GOT3 (cell line): ENCODE data around the gene TPD52L1.
"Not testable (repeated sequence)": the region's sequence is repeated elsewhere in the genome, so short reads cannot be mapped to it uniquely, and the experiment has no call there.

Experiments
- DNase-seq: peaks from one replicate; lab custom pipeline; 2025; ENCODE audit warnings: mixed read lengths; lab: John Stamatoyannopoulos, UW

Gene TPD52L1

DNA sequence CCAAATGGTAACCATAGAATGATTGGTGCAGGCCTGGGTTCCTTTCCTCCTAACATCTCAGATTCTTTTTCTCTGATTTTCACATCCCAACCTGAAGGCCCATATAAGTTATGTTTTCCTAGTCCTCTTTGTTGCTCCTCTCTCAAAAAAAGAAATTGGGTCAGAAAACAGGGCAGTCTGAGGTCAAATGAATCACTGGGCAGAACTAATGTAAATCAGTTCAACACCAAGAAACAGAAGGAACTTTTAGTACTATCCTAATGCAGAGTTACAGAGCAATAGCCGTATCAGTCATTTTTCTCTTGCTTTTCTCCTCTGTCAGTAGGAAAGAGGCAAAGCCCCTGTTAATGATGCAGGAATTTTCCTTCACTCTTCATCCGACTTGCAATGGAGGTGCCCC is 11.0 kb upstream of the TPD52L1 start:
- no peak for DNase-seq

DNA sequence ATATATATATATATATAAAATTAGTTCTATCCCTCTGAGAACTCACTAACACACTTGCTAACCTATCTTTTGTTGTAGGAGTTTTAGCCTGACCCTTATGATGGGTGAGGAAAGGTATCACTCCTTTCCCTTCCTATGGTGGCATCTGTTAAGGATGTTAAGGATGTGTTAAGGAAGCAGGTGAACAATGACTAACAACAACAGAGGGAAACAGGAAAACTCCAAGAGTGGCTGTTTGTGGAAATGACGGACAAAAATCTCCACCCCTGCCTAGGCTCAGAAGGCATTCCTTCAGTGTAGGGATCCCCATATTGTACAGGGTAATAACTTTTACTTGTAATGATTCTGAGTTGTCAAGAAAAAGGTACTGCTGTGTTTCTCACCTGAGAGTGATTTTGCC is 8.8 kb upstream of the TPD52L1 start:
- DNase-seq: no peak

DNA sequence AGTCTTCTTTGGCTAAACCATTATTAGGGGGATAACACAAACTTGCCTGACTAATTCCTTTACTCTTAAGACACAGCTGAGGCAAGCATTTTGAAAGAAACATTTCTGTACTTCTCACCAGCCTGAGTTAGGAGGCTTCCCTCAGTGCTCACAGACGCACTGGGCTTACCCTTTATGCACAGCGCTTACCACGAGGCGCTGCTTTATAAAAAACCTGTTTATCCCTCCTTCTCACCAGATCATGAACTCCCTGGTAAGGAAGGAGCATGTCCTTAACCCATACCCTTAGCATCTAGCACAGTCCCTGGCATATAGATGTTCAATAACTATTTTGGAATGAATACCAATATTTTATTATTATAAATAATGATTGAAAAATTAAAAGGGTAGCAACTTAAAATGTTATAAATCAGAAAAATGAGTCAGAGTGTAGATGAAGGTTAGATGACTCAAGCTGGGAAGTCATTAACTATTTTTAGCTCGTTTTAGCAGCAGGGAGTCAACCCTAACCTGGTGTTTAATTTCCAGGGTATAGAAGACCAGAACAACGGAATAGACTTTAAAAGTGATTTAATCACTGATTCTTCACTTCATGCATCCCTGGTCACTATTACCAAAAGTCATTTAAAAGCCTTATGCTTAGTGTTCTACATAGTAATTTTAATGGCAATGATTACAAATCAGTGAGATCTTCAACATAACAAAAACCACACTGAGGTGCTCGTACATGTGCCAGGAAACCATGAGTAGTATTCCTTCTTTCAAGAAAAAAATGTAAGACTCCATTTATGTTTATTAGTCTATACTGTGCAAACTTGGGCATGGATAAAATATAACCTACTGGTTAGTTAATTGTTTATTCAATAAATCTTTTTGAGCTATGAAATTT is 4.1 kb upstream of the TPD52L1 start:
- no peak for DNase-seq

DNA sequence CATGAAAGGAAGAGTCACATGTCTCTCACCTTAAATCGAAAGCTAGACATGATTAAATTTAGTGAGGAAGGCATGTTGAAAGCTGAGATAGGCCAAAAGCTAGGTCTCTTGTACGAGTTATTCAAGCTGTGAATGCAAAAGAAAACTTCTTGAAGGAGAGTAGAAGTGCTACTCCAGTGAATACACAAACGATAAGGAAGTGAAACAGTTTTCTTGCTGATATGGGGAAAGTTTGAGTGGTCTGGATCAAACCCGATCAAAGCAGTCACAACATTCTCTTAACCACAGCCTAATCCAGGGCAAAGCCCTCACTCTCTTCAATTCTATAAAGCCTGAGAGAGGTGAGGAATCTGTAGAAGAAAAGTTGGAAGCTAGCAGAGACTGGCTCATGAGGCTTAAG is 1.9 kb upstream of the TPD52L1 start:
- DNase-seq: no peak

DNA sequence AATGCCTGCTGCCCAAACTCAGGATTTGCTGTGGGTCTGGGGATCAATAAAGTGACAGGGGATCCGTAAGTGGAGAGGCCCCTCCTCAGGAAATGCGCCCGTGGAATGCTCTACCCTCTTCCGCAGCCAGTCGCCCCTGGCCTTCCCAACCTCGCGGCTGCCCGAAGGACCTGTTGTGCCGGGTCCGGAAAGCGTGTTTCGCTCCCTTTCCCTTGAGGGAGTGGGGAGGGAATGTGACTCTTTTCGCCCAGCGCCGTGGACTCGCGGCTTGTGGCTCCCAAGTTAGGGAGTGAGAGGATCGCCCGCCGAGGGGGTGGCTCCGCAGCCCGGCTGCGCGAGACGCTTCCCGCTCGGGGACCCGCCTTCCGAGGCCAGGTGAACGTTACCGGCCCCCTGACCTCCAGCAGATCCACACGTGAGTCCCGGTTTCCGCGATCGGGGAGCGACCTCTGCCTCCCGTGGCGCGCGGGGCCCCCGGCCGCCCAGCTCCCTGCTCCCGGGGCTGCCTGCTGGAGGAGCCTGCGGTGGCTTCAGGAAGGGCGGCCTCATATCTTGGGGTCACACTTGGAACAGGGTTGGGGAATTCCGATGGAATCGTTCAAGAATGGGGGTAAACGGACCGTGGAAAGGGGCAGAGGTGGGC is 666 bp downstream of the TPD52L1 start:
- no peak for DNase-seq

DNA sequence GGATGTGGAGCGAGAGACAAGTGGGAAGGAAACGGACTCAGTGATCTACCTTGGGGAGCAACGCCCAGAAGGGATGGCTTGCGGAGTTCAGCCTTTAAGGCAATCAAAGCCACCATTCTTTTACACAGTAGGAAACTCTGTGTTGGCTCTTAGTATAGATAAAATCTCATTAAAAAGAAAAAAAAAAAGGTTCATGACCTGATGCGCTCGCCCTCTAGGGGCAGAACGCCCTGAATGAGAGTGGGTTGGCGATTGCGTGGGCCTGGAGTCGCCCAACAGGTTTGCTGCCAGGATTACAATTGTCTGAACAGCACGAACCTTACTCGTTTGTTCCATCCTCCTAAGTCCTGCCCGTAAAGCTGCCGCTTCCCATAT is 1.2 kb downstream of the TPD52L1 start:
- no peak for DNase-seq

DNA sequence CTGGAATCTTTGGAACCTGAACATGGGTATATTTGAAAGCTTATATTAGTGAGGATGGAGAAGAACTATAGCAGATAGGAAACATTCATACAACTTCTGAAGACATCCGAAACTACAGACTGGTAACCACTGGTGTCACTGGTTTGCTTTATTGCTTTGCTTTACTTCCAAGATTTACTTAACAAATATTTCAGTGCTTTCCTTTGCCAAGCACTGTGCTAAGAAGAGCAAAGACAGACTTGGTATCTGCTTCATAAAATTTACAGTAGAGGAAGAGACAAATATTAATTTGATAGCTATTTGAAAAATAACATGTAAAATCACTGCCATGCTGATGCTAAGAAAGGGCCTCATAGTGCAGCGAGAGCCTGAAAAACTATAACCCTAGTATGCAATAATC is 1.8 kb downstream of the TPD52L1 start:
- no peak for DNase-seq

DNA sequence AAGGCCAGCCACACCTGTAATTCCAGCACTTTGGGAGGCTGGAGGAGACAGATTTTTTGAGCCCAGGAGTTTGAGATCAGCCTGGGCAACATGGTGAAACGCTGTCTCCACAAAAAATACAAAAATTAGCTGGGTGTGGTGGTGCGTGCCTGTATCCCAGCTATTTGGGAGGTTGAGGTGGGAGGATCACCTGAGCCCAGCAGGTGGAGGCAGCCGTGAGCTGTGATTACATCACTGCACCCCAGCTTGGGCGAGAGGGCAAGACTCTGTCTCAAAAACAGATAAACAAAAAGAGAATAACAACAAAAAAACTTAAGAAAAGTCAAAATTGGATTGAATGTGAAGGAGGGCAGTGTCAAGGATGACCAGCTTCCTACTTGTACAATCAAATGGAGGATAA is 2.9 kb downstream of the TPD52L1 start:
- DNase-seq: no peak

DNA sequence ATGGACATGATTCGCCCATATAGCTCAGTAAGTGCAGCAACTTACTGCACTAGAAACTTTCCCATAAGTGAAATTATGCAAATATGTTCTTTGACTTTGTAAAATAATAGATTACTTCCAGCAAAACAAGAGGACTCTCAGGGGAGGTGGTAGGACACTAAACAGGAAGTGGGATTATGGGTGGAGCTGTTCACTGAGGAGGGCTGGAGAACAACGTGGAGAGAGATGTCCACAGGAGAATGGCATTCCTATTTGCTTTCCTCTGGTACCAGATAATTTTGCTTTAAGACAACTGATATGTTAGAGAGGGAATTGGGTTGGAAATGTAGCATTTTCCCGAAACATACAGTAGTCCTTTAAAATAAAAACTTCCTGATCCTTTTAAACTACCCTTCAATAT is 3.7 kb downstream of the TPD52L1 start:
- no peak for DNase-seq

DNA sequence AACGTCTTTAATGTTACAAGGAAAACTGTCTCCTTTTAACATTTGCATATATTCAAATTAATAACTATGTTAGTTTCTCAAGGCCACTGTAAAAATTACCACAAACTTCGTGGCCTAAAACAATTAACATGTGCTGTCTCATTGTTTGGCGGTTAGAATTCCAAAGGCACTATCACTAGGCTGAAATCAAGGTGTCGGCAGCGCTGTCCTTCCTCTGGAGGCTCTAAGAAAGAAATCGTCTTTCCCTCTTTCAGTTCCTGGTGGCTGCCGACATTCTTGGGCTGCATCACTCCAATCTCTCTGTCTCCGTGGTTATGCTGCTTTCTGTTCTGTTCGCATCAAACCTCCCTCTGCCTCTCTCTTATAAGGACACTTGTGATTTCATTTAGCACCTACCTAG is 4.2 kb downstream of the TPD52L1 start:
- DNase-seq: no peak

DNA sequence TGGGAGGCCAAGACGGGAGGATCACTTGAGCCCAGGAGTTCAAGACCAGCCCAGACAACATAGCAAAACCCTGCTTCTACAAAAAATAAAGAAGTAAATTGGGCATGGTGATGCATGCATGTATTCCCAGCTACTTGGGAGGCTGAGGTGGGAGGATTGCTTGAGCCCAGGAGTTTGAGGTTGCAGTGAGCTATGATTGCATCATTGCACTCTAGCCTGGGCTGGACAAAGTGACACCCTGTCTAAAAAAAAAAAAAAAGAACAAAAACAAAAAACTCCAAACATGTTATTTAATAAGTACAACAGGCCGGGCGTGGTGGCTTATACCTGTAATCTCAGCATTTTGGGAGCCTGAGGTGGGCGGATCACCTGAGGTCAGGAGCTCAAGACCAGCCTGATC is 9.8 kb downstream of the TPD52L1 start:
- DNase-seq: not testable (repeated sequence)

DNA sequence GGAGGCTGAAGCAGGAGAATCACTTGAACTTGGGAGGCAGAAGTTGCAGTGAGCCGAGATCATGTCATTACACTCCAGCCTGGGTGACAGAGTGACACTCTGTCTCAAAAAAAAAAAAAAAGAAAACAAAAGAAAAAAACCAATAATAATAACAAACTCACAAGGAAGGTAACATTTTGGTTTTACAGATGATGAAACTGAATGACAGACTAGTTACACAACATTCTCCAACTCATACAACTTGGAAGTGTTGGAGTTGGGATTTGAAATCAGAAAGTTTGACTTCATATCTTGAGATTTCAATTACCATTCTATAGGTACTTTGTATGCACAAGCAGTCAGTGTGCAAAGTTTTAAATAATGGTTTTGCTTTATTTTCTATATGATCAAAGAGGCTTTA is 10.2 kb downstream of the TPD52L1 start:
- no peak for DNase-seq

DNA sequence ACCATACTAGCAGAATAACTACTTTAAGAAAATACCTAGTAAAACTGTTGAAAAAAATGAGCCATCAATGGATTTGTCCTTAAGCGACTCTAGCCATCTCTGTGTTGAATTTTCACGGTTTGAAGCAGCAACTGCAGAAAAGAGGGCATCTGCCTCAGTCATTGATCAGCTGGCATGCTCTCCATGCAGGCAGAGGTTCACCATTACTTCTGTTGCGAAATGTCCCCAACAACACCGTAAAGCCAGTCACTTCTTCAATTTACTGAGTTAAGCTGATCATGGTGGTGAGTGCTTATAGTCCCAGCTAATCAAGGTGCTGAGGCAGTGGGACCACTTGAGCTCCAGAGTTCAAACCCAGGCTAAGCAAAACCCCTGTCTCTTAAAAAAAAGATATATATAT is 11.1 kb downstream of the TPD52L1 start:
- no peak for DNase-seq

DNA sequence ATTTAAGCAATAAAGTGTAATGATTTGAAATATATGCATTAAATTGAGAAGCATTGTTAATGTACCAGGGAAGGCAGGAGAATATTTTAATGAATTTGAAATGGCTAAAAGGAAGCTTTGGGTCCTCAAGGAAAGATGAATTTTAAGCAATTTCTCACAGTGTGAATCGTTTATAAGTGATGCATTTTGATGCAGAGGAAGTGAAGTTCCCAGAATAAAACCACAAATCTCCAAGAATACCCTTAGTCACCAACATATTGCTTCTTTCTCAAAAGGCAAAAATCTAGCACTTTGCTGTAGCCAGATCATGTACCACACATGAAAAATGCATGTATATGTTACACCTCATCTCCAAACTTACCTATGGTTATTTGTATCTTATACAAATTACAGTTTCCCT is 11.7 kb downstream of the TPD52L1 start:
- no peak for DNase-seq

DNA sequence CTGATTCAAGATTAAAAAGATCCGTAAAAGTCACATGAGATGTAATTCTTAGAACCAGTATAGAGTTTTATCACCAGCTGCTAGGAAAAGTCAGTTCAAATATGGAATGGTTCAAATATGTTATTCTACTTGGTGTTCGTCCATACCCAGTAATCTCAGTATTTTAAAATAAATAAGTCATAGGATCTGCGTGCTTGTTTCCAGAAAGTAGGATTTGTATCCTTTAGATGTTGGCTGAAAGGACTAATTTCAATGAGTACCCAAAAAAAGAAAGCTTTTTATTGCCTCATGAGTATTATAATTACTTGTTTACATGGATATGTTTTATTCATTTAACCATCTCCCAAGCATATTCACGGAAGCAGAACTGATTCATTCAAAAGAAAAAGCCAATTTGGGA is 12.2 kb downstream of the TPD52L1 start:
- no peak for DNase-seq

DNA sequence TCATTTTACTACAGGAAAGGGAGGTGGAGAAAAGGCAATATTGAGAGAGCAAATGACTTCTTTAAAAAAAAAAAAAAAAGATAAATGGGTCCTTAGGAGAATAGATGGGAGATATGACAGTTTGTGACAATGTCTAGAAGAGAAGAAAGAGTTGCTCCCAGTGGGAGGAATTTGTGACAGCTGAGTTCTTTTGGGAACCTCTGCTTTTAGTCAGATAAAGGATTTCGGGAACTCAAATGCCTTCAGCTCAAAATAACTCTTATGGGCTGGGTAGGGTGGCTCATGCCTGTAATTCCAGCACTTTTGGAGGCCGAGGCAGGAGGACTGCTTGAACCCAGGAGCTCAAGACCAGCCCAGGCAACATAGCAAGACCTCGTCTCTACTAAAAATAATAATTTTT is 13.1 kb downstream of the TPD52L1 start:
- no peak for DNase-seq

DNA sequence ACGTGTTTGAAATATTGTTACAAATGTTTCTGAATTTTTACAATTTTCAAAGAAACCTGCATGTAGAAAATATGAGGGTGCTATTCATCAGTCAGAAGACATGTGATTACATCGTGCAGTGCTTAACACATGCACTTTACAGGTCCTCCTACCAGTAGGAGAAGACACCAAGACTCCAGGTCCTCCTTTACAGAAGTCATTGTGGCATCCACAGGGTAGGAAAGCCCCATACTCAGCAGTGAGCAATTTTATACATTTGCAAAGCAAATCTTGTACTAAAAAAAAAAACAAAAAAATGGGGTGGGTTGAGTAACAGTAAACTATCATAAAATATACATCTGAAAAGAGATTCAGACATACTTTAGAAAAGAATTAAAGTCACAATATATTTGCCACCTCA is 14.0 kb downstream of the TPD52L1 start:
- DNase-seq: no peak

DNA sequence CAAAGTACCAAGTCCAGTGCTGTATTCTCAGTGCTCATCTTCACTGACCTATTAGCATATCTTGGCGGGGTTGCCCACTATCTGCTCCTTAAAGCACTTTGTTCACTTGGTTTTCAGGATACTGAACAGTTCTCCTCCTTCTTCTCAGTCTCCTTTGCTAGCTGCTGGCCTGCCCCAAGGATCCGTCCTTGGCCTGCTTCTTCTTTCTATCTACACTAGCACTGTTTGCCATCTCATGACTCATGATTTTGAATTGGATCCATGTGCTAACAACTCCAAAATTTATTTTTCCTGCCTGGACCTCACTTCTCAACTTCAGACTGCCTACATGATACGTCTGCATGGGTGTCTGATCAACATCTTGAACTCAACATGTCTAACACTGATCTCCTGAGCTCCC is 15.5 kb downstream of the TPD52L1 start:
- DNase-seq: no peak

DNA sequence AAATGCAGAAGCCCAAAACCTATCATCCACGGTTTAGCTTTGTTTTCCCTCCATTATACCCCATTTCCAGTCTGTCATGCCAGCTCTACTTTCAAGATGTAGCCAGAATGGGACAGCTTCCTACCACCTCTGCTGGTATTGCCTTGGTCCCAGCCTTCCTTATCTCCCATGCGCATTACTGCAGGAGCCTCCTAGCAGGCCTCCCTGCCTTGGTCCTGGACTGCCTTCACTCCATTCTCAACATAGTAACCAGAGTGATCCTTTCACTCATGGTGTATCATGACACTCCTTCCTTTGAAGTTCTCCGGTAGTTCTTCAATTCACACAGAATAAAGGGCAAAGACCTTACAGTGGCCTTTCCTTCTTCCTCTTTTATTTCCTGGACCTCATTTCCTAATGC is 15.9 kb downstream of the TPD52L1 start:
- DNase-seq: no peak

DNA sequence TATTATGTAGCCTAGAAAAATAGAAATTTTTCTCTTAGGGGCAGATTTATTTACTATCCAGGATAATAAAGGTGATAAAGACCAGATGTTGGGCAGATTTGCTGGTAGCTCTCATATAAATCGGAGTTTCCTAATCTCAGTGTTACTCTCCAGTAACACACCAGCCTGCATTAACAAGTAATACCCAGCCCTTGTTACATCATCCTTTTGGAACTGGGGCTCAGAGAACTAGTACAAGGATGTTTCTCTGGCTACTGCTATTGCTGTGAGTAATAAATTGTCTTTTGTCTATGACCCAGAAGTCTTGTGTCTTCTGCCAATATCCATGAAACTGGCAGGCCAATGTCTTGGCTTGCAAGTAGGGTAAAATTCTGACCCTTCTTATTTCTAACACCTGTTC is 16.8 kb downstream of the TPD52L1 start:
- no peak for DNase-seq

DNA sequence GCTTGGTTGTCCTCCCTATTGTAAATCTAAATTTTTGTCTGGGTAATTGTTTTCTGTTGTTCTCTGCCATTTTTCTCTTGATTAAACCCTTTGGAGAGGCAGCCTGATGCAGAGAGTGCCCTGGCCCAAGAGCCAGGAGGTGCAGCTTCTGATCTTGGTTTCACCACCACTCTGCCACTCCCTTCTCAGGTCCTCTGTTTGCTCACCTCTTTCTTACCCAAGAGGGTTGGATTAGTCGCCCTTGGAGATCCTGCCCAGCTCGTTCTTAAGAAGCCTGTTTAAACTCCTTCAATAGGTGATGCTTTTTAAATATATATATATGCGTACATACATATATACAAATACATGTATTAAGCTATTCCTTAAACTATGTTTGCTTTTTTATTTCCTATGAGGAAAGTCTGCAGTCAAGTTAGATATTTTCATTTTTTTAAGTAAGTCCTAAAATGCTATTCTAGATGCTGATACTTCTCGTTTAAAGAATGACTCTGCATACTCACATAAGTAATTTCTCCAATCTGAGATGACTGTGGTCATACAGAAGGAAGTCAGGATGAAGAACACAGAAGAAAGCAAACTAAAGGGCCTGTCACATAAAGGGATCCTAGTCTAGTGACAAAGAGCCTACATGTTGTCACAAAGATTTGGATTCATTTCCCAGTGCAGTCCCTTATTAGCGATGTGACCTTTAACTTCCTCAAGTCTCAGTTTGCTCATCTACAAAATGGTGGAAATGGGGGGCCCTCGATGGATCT is 19.9 kb downstream of the TPD52L1 start:
- DNase-seq: no peak

DNA sequence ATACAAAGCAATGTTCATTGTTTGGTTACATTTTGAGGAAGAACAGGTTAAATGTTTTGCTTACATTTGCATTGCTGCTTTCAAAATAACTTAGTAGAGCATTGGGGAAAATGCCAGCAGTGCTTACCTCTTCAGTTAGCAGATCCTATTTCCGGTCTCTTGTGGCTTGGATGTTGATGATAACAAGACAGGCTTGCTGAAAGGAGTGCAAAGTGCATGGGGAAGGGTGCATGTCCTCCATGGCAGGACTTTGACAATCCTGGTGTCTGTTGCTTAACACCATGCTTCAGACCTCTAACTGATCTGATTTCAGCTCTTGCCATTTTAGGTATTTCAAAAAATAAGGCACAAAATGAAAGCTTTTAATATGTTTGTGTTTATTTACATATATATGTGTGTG is 21.1 kb downstream of the TPD52L1 start:
- no peak for DNase-seq

DNA sequence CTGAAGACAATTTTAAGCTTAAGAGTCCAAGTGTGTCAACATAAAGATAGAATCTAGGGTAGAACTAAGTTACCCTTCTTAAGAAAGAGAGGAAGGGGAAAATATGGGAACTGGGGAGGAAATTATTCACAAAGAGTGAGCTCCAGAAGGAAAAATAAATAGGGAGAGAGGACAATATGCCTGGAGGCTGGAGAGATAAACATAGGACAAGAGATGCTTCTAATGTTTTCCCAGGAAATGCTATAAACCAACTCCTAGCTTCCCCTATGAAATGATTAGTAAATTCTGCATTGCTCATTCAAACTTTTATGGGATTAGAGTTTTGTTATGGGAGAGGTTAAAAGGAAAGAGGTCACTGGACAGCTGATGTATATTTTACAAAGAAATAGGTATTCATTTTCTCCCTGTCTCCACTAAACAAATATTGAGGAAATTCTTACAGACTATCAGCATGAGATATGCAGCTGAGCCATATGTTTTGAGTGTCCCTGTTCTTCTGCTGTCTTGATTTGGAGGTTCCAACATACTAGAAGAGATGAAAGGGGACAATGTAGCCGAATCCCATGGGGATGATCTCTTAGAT is 22.0 kb downstream of the TPD52L1 start:
- no peak for DNase-seq
